Left ventricle myocardium inferior (tissue), 1 donor: Measurements from ENCODE around the gene HIBADH. TPM values are rescaled to one million over a fixed set of nuclear protein-coding genes. Genes with fewer than 3 reads are reported as not detected.

Experiments used
- DNase-seq: peaks from one replicate; pipeline ENCODE4 v3.0.0-alpha.2; 2020
- H3K27ac ChIP-seq: fragments of 200-600 bp; replicated peaks from 2 replicates; pipeline ENCODE4 v1.8.0; 2021
- H3K27me3 ChIP-seq: fragments of 200-600 bp; 2 replicates; pipeline ENCODE4 v1.8.0; 2021; ENCODE audit warnings: low read depth
- H3K36me3 ChIP-seq: fragments of 200-600 bp; 2 replicates; pipeline ENCODE4 v1.8.0; 2021
- H3K4me1 ChIP-seq: fragments of 200-600 bp; 2 replicates; pipeline ENCODE4 v1.8.0; 2021
- H3K4me3 ChIP-seq: fragments of 200-600 bp; 2 replicates; pipeline ENCODE4 v1.8.0; 2021; ENCODE audit warnings: mild to moderate bottlenecking, moderate library complexity
- H3K9me3 ChIP-seq: fragments of 200-600 bp; replicated peaks from 2 replicates; pipeline ENCODE4 v1.8.0; 2021
- intact Hi-C: fragments of 100-400 bp; cut with micrococcal nuclease; formaldehyde crosslinking; loops from one replicate; pipeline ENCODE4 v1.11.0; 2022
- total RNA-seq: library from RNA; stranded (reverse); fragmentation: NEBNext Ultra II Directional; extraction: Animal tissue kit (Norgen Biotek cat#: 25700); gene quantifications from one replicate; pipeline ENCODE4 v1.2.1, GENCODE V29; 2021
- TF ChIP-seq, protein P1 (sequence below): fragments of 200-600 bp; IDR thresholded peaks from 2 replicates; pipeline ENCODE4 v1.8.0; 2021; ENCODE audit warnings: antibody characterized with exemption, mild to moderate bottlenecking, borderline replicate concordance
- donor health status: DM: no; HTN: yes; CAD: no; lungs with severe emphysema.

Gene HIBADH
- total RNA-seq, 1 donor from 2014 or later, result 90.8 TPM

- intact Hi-C loops, result no loop called here
- H3K4me1 ChIP-seq, result no peaks in the 10 kb centered on the region
- no peak overlapping the region for H3K4me3 ChIP-seq
- no peak for DNase-seq
- H3K27ac ChIP-seq, result no peak overlapping the region
- no peaks in the 10 kb centered on the region for H3K36me3 ChIP-seq
- H3K27me3 ChIP-seq, result no peaks in the 10 kb centered on the region
- no peaks in the 10 kb centered on the region for H3K9me3 ChIP-seq
- TF ChIP-seq, protein P1, sequence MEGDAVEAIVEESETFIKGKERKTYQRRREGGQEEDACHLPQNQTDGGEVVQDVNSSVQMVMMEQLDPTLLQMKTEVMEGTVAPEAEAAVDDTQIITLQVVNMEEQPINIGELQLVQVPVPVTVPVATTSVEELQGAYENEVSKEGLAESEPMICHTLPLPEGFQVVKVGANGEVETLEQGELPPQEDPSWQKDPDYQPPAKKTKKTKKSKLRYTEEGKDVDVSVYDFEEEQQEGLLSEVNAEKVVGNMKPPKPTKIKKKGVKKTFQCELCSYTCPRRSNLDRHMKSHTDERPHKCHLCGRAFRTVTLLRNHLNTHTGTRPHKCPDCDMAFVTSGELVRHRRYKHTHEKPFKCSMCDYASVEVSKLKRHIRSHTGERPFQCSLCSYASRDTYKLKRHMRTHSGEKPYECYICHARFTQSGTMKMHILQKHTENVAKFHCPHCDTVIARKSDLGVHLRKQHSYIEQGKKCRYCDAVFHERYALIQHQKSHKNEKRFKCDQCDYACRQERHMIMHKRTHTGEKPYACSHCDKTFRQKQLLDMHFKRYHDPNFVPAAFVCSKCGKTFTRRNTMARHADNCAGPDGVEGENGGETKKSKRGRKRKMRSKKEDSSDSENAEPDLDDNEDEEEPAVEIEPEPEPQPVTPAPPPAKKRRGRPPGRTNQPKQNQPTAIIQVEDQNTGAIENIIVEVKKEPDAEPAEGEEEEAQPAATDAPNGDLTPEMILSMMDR, result no peak
Observed at GRCh38 chr7:27478084-27478483, 184.6 kb downstream of the HIBADH start.

GRCh38 chr7:27476493-27476892 lies 186.2 kb downstream of the HIBADH start:
- intact Hi-C loops, result no loop called here
- H3K27me3 ChIP-seq, result no peaks in the 10 kb centered on the region
- TF ChIP-seq, protein P1, result no peak

More at GRCh38 chr7:27476493-27476892, 186.2 kb downstream of the HIBADH start:
- H3K36me3 ChIP-seq, result no peaks in the 10 kb centered on the region
- no peaks in the 10 kb centered on the region for H3K4me1 ChIP-seq
- DNase-seq, result no peak
- no peak overlapping the region for H3K27ac ChIP-seq
- no peak overlapping the region for H3K4me3 ChIP-seq
- no peaks in the 10 kb centered on the region for H3K9me3 ChIP-seq

Other genes starting within 250 kb of the HIBADH start
- gene TAX1BP1, start 77.3 kb upstream of the HIBADH start, total RNA-seq, result 184 TPM